Tibial nerve (tissue), 4 donors: Measurements from ENCODE around the gene MRTFB. TPM values are rescaled to one million over a fixed set of nuclear protein-coding genes. Genes with fewer than 3 reads are reported as not detected.

ENCODE experiments used
- DNase-seq, 2 donors: peaks; one replicate each; pipeline ENCODE4 v3.0.0-alpha.2; 2019; ENCODE audit warnings: low spot score in 2 of 2
- H3K27ac ChIP-seq, 4 donors: fragments of 200-600 bp; sonication (generic) in 3 of 4; one replicate each; pipeline ENCODE4 v1.5.1; 2017 to 2019; ENCODE audit warnings: mild to moderate bottlenecking in 1 of 4
- H3K27me3 ChIP-seq, 2 donors: fragments of 200-600 bp; sonication (generic) in 1 of 2; one replicate each; pipeline versions ENCODE4 v1.5.1 to v1.6.0; 2017 to 2019
- H3K36me3 ChIP-seq, 3 donors: fragments of 200-600 bp; sonication (generic); one replicate each; pipeline ENCODE4 v1.5.1; 2018 to 2019
- H3K4me1 ChIP-seq, 4 donors: fragments of 200-600 bp; sonication (generic) in 3 of 4; one replicate each; pipeline ENCODE4 v1.5.1; 2017 to 2019
- H3K4me3 ChIP-seq, 4 donors: fragments of 200-600 bp; sonication (generic) in 3 of 4; one replicate each; pipeline ENCODE4 v1.5.1; 2017 to 2019; ENCODE audit warnings: mild to moderate bottlenecking in 1 of 4, moderate library complexity in 1 of 4
- H3K9me3 ChIP-seq, 4 donors: fragments of 200-600 bp; sonication (generic) in 3 of 4; one replicate each; pipeline ENCODE4 v1.5.1; 2017 to 2019
- CTCF ChIP-seq, 5 experiments: fragments of 200-600 bp in 3 of 5; fragments of 450-650 bp in 2 of 5; sonication (generic) in 3 of 5; IDR thresholded peaks; one replicate each; pipeline ENCODE4 v1.5.1; 2016 to 2019; ENCODE audit warnings: antibody characterized with exemption in 5 of 5, mild to moderate bottlenecking in 3 of 5, moderate library complexity in 2 of 5
- EP300 ChIP-seq, 2 donors: sonication (generic); formaldehyde crosslinking; IDR thresholded peaks; one replicate each; pipeline ENCODE4 v1.6.1; 2017; ENCODE audit warnings: antibody characterized with exemption in 2 of 2, mild to moderate bottlenecking in 1 of 2
- POLR2A ChIP-seq, 2 donors: fragments of 450-650 bp; IDR thresholded peaks; one replicate each; pipeline ENCODE4 v1.6.1; 2017; ENCODE audit warnings: antibody characterized with exemption in 2 of 2, mild to moderate bottlenecking in 2 of 2, moderate library complexity in 2 of 2
- WGBS, 2 donors: methylation state at CpG; one replicate each; pipeline ENCODE4 v1.1.5; 2018; 5-methylcytosine and 5-hydroxymethylcytosine counted together
- total RNA-seq, 4 donors: library from RNA; depleted of rRNA; stranded (reverse); fragments of >200 nt; gene quantifications; one replicate each; pipeline ENCODE4 v1.1.0, GENCODE V29; 2016

Gene MRTFB
- total RNA-seq, 4 donors from 2014 or later = 35.6 to 76.9 (median 61.8) TPM

GRCh38 chr16:14100825-14101224, 29.7 kb downstream of the MRTFB start:
- DNase-seq = no peak
- Histone ChIP-seq H3K27me3 (no peaks in the 10 kb centered on the region), H3K4me3 (no peak overlapping the region), H3K4me1 (peaks cover 0 to 10% (median 2%) of the 10 kb centered on the region in 4 donors), H3K27ac (no peak overlapping the region), H3K36me3 (no peaks in the 10 kb centered on the region), H3K9me3 (no peaks in the 10 kb centered on the region)
- no peak for TF ChIP-seq CTCF (IDR thresholded peaks at IDR 0.05)
- TF ChIP-seq POLR2A (IDR thresholded peaks at IDR 0.05) = no peak
- no peak for TF ChIP-seq EP300 (IDR thresholded peaks at IDR 0.05)
- WGBS, 2 donors = 94 to 96% methylated on average over 2 of the region's 2 CpGs

GRCh38 chr16:14101415-14101814, 30.3 kb downstream of the MRTFB start:
- no peaks in the 10 kb centered on the region for H3K36me3 ChIP-seq
- no peaks in the 10 kb centered on the region for H3K27me3 ChIP-seq
- H3K4me1 ChIP-seq = peaks cover 0 to 16% (median 2%) of the 10 kb centered on the region in 4 donors
- H3K9me3 ChIP-seq = no peaks in the 10 kb centered on the region
- no peak for TF ChIP-seq CTCF (IDR thresholded peaks at IDR 0.05)
- TF ChIP-seq EP300 (IDR thresholded peaks at IDR 0.05) = no peak
- TF ChIP-seq POLR2A (IDR thresholded peaks at IDR 0.05) = no peak
- no peak overlapping the region for H3K4me3 ChIP-seq
- DNase-seq = no peak
- H3K27ac ChIP-seq = no peak overlapping the region

- no peaks in the 10 kb centered on the region for H3K27me3 ChIP-seq
- H3K9me3 ChIP-seq = no peaks in the 10 kb centered on the region
- TF ChIP-seq EP300 (IDR thresholded peaks at IDR 0.05) = no peak
- TF ChIP-seq CTCF (IDR thresholded peaks at IDR 0.05) = no peak
- TF ChIP-seq POLR2A (IDR thresholded peaks at IDR 0.05) = no peak
- peaks cover 0 to 17% (median 2%) of the 10 kb centered on the region in 4 donors for H3K4me1 ChIP-seq
- peak overlapping the region in 1 of 4 donors; percentile 13 for H3K27ac ChIP-seq
- no peaks in the 10 kb centered on the region for H3K36me3 ChIP-seq
- WGBS, 2 donors = 82 to 85% methylated on average over 2 of the region's 2 CpGs
- no peak overlapping the region for H3K4me3 ChIP-seq
- no peak for DNase-seq
These were observed 32.0 kb downstream of the MRTFB start for GRCh38 chr16:14102925-14103720.

- peaks cover 0 to 17% (median 2%) of the 10 kb centered on the region in 4 donors for H3K4me1 ChIP-seq
- no peak overlapping the region for H3K27ac ChIP-seq
These were observed 32.9 kb downstream of the MRTFB start for GRCh38 chr16:14104066-14104465.

More at GRCh38 chr16:14104066-14104465, 32.9 kb downstream of the MRTFB start:
- H3K4me3 ChIP-seq = no peak overlapping the region
- no peaks in the 10 kb centered on the region for H3K9me3 ChIP-seq
- H3K27me3 ChIP-seq = no peaks in the 10 kb centered on the region
- TF ChIP-seq EP300 (IDR thresholded peaks at IDR 0.05) = no peak
- no peak for TF ChIP-seq CTCF (IDR thresholded peaks at IDR 0.05)
- TF ChIP-seq POLR2A (IDR thresholded peaks at IDR 0.05) = no peak
- no peaks in the 10 kb centered on the region for H3K36me3 ChIP-seq
- DNase-seq = no peak
